Dedifferentiated amniotic fluid mesenchymal stem cell (primary cell): Measurements from ENCODE around the gene AHDC1.
"Not testable (repeated sequence)": the region's sequence is repeated elsewhere in the genome, so short reads cannot be mapped to it uniquely, and the experiment has no call there.

ENCODE experiments used
- DNase-seq: peaks from one replicate; pipeline ENCODE4 v3.0.0-alpha.2; 2016; ENCODE audit errors: extremely low spot score

AHDC1 gene

GRCh38 chr1:27549807-27550408, 54.0 kb downstream of the AHDC1 start:
- no peak for DNase-seq

DNA sequence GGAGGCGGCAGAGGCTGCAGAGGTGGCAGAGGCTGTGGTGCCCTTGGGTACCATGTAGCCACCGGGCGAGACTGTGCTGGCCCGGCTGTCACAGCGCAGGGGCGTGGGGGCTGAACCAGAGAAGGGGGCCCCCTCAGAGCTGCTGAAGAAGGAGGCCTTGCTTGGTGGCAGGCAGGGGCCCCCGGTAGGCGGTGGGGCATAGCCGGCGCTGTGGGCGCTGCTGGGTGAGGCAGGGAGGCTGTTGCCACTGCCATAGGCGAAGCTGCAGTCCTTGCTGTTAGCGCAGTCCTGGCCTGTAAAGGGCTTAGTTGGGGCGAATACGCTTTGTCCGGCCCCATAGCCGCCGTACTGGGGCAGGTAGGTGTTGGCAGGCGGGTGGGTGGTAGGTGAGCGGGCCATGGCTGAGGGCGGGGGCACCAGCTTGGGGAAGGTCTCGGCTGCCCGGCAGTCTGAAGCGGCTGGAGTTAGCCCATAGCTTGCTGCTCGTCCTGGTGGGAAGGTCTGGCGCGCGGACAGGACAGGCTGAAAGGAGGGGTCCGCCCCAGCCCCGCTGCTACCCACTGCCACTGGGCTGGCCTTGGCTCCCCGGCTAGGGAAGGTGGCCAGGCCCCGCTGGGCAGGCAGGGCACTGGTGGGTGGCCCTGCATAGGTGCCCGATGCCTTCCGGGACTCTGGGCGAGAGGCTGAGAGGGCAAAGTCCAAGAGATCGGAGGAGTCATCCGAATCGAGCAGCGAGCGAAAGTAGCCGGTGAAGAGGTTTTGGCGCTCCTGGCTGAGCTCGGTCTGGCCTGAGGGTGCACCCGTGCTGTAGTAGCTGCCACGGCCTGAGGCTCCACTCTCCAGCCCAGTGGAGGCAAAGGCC, 54.9 kb downstream of the AHDC1 start:
- no peak for DNase-seq

- no peak for DNase-seq
Measured at GRCh38 chr1:27548136-27548853, 55.6 kb downstream of the AHDC1 start.

DNA sequence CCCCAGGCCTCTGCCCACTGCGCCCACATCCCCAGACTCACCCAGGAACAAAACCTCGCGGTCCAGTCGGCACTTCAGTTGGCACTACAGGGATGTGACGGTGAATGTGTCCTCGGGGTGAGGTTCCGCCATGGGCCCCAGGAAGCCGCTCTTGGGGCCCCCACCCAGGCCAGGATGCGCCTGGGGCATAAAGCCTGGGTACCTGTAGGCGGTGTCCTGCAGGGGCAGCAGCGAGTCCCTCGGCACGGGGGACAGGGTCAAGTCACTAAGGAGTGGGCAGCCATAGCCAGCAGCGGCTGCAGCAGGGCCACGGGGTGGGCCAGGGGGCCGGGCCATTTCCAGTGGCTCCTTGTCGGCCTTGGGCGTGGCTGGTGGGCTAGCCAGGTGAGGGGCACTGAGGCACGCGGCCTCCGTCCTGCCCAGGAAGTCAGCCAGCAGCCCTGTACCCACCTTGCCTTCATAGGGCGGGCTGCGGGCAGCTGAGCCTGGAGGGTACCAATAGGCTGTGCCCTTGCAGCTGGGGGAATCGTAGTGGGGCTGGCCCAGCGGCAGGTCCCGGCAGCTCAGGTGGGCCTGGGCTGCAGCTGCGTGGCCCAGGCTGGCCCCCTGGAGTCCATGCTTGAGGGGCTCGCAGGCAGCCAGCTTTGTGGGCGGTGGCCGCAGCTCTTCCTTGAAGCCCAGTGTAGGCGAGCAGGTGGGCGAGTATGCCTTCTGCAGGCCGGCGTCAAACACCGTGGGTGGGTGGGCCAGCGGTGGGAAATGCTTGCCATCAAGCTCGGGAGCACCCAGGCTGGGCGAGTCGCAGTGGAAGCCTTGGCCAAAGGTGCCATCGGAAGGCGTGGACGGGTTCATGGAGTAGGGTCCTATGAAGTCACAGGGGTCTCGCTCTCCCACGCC, 56.5 kb downstream of the AHDC1 start:
- DNase-seq, result no peak

GRCh38 chr1:27545876-27546275, 58.1 kb downstream of the AHDC1 start:
- DNase-seq, result no peak

DNA sequence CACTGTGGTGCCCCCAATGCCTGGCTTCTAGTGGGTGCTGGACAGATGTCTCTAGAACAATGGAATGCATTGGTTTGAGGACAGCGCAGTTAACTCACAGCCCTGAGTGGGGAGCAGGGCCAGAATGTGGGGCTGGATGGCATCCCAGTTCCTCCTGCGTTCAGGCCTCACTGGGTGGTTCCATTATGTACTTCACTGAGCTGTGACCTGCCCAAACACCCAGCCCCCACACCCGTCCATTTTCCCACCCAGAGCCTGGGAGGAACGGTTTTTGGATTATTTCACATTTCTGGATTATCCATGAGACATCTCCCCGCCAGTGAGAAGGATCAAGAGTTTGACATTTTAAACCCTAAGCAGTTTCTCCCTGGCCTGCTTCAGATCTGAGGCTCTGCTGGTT, 58.7 kb downstream of the AHDC1 start:
- no peak for DNase-seq

DNA sequence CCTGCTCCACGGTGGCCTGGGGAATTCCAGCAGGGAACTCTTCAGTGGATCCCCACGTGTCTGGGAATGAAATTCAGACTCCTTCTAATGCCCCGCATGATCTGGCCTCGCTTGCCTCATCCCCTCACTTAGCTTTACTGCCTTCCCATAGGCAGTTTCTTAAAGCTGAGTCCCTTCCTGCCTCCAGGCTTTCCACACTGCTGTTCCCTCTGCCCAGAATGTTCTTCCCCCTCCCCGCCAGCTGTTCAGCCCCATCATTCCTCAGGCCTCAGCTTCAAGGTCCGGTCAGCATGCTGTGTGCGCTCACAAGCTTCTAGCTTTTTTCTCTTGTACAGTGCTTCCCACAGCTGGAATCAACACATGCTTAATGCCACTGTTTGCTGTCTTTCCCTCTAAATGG, 59.1 kb downstream of the AHDC1 start:
- no peak for DNase-seq

GRCh38 chr1:27543284-27543683, 60.7 kb downstream of the AHDC1 start:
- DNase-seq, result no peak

GRCh38 chr1:27542463-27543273, 61.3 kb downstream of the AHDC1 start:
- DNase-seq, result no peak

DNA sequence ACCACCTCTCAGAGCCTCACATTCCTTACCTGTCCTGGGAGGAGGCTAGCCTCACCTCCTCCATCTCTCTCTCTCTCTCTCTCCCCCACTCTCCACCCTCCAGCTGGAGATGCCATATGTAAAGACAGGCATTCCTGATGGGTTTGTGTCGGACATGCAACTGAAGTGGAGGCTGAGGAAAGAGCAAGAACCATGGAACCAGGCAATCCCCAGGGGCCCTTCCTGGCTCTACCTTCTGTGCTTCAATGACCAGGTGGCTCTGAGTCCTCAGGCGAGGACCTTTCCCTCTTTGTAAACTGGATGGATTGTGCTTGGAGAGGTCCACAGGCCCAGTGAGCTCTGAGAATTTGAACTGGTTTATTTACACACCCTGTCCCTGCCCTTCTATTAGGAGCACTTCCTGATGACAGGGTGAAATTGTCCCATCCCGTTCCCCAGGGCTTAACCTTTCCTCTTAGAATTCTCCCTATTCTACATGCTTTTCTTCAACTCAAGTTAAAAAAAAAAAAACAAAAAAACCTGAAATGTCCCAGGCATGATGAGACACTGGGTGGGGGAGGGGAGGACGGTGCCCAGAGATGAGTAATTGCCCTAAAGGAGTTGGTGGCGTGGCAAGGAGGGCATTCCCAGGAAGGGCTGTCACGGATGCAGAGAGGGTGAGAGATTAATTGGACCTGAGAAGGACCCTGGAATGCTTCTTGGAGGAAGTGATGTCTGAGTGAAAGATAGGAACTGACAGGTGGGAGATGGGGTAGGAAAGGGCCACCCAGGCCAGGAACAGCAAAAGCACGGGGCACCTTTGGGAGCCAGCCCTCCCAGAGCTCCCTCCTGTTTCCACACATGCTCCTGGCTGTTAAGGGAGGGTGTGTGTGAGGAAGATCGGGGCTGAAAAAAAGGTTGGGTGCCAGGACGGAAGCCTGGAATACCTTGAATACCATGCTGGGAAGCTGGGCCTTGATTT, 63.8 kb downstream of the AHDC1 start:
- peak; percentile 74 for DNase-seq

DNA sequence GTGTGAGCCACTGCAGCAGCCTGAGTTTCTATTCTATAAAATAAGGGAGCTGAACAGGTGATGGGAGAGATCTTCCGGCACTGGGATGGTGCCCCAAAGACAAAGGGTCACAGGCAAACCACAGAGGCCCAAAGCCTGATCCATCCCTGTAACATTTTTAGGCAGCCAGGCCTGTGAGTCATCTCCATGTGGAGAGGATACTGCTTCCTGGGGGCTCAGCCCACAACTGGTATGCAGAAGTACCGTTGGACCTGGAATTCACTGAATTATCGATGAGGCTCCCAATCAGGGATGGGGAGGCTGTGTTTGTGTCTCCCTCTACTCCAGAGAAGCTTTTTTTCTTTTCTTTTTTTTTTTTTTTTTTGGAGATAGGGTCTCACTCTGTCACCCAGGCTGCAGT, 65.2 kb downstream of the AHDC1 start:
- peak; percentile 47 for DNase-seq

GRCh38 chr1:27538305-27538676, 65.7 kb downstream of the AHDC1 start:
- not testable (repeated sequence) for DNase-seq

DNA sequence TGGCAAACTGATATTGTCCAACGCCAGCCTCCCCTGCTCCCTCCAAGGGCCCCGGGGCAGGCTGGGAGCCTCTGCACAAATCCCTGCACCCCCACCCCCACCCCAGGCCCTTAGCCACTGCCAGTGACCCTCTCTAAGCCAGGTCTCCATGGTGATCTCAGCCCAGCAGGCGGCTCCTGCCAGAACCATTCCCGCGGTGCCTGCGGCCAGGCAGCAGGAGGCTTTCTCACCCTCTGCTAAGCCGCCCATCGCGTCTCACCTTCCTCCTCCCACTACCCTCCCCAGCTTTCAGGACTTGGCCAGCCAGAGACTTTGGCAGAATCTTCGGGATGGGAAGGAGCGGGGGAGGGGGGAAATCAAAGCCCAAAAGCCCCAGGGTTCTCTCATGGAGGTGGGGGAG, 67.2 kb downstream of the AHDC1 start:
- peak; percentile 49 for DNase-seq

DNA sequence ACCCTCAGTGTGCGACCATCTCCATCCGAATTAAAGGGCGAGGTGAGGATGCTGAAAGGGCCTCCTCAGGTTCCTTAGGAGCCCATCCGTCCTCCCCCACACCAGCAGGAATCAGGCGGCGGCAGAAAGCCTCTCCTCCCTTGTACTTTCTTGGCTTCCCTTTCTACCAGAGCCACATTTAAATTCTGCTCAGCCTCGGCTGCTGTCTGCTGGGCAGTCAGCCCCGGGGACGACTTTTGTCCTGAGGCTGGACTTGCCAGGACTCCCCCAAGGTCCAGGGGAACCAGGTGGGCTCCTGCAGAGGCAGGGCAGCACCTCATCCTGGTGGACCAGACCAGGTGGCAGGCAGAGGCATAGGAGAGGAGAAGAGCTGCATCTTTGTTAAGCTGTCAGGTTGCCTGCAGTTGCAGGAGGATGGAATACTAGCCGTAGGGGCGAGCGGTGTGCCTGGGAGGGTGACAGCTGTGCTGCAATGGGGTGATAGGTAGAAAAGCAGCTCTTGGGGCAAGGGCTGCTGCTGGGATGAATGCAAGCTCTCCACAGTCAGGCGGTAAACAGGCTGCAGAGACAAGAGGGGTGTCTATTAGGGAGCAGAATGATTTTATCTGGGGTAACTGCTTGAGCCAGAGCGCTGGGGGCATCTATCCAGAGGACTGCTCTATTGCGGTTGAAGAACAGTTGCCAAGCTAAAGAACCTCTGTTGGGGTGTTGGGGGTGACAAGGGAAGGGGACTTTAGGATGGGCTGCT, 67.8 kb downstream of the AHDC1 start:
- DNase-seq, result no peak

GRCh38 chr1:27535386-27535785, 68.6 kb downstream of the AHDC1 start:
- no peak for DNase-seq

DNA sequence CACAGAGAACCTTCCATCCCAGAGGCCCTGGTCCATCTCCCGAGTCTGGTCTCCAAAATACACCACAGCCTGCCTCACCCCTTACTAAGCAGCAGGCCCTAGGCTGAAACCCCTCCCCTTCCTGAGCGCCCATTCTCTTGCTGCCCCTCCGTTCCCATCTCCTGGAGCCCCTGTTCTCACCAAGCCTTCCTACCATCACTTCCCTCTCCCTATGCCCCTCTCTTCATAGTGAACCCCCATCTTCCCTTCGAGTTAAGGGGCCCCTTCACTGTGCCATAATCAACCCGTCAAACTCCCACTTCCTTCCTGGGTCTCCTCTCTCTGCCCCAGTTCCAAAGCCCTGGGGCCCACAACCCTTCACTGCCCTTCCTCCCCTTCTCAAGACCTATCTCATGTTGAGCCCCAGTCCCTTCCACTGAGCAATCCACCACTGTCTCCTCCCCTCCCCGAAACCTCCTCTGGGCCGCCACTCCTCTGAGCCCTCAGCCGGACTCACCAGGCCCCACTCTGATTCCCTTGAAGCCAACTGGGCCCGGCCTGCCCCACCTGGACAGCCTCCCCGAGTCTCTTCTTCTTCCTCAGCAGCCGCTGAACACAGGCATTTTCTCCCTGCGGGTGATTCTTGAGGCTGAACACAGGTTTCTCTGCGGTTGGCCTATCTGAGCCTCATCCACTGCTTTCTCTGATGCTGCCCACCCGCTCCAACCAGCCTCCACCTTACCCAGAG, 71.8 kb downstream of the AHDC1 start:
- no peak for DNase-seq

DNA sequence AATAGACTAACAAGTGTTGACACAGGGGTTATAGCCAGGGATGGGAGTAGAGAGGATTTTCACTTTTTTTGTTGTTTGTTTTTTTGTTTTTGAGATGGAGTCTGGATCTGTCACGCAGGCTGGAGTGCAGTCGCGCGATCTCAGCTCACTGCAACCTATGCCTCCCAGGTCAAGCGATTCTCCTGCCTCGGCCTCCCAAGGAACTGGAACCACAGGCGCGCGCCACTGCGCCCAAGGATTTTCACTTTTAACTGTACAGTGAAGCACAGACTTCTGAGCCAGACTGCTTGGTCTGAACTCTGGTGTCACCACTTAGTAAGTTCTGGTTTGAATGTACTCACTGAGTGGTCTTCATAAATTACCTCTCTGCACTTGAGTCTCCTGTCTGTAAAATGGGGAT, 73.8 kb downstream of the AHDC1 start:
- DNase-seq, result no peak

DNA sequence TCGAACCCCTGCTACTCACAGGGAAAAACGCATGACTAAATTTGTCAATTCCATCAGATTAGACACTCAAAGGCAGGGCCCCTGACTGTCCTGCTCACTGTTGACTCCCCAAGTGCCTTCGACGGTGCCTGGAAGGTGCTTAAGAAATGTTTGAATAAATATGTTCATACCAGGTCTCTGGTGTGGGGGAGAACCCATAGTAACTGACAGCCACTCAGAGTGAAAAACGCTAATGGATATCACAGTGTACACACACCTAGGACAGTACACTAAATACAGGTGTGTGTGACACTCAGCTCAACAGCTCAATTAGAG, 74.3 kb downstream of the AHDC1 start:
- DNase-seq, result no peak
